ENCODE measurements around the gene UBA1. TPM values are rescaled to one million over a fixed set of nuclear protein-coding genes. Genes with fewer than 3 reads are reported as not detected.
A peak's percentile ranks its signal among the peaks of the same experiment; 100 is the strongest.

Gene UBA1
- total RNA-seq, 3 donors from 2014 or later (not counting 1 experiment from before 2014, with no cell fraction given) = 118 to 168 (median 120) TPM

- H3K4me3 Mint-ChIP-seq = peak overlapping the region; percentile 94
- H3K27ac ChIP-seq (ENCODE audit: low read length) = peak overlapping the region; percentile 99
- peaks cover 4% of the 10 kb centered on the region for H3K36me3 ChIP-seq (ENCODE audit: control insufficient read depth, insufficient read depth, low read length)
- peak overlapping the region; percentile 94 for H3K4me3 ChIP-seq (ENCODE audit: low read length)
- no peaks in the 10 kb centered on the region for H3K36me3 Mint-ChIP-seq
- ATAC-seq (peak; percentile 20 to 29 (median 20)), DNase-seq (peak in 1 of 2 donors; percentile 63)
- H3K4me1 Mint-ChIP-seq = peaks cover 14 to 42% of the 10 kb centered on the region in 2 donors
- no peak for TF ChIP-seq CTCF (IDR thresholded peaks at IDR 0.05)
- H3K27ac Mint-ChIP-seq = peak overlapping the region; percentile 93 to 100
- no peaks in the 10 kb centered on the region for H3K9me3 Mint-ChIP-seq
- no peaks in the 10 kb centered on the region for H3K27me3 ChIP-seq (ENCODE audit: control insufficient read depth, insufficient read depth, low read length)
- intact Hi-C loops (cut with micrococcal nuclease) = no loop called here
- H3K27me3 Mint-ChIP-seq (ENCODE audit: low read depth in 2 of 2) = no peaks in the 10 kb centered on the region
- no peaks in the 10 kb centered on the region for H3K9me3 ChIP-seq (ENCODE audit: control insufficient read depth, insufficient read depth, low read length)
- H3K4me1 ChIP-seq (ENCODE audit: control insufficient read depth, insufficient read depth, low read length) = peaks cover 32% of the 10 kb centered on the region
- 0% methylated on average over 35 of the region's 39 CpGs for WGBS (ENCODE audit: insufficient coverage)
Observed at GRCh38 chrX:47145395-47146120, 48.1 kb upstream of the UBA1 start.

GRCh38 chrX:47146121-47146935 lies 47.3 kb upstream of the UBA1 start:
- peak overlapping the region; percentile 94 for H3K4me3 ChIP-seq (ENCODE audit: low read length)
- no peak overlapping the region for H3K27ac ChIP-seq (ENCODE audit: low read length)
- no peak for DNase-seq
- H3K9me3 Mint-ChIP-seq = no peaks in the 10 kb centered on the region
- no peaks in the 10 kb centered on the region for H3K27me3 ChIP-seq (ENCODE audit: control insufficient read depth, insufficient read depth, low read length)
- no peaks in the 10 kb centered on the region for H3K27me3 Mint-ChIP-seq (ENCODE audit: low read depth in 2 of 2)
- peak overlapping the region; percentile 94 for H3K4me3 Mint-ChIP-seq
- WGBS (ENCODE audit: insufficient coverage) = 9% methylated on average over 7 of the region's 10 CpGs
- H3K4me1 ChIP-seq (ENCODE audit: control insufficient read depth, insufficient read depth, low read length) = peaks cover 32% of the 10 kb centered on the region
- no peak for ATAC-seq
- no peaks in the 10 kb centered on the region for H3K36me3 Mint-ChIP-seq
- H3K9me3 ChIP-seq (ENCODE audit: control insufficient read depth, insufficient read depth, low read length) = no peaks in the 10 kb centered on the region
- intact Hi-C loops (cut with micrococcal nuclease) = no loop called here
- TF ChIP-seq CTCF (IDR thresholded peaks at IDR 0.05) = no peak
- H3K27ac Mint-ChIP-seq = peak overlapping the region; percentile 93 to 100
- no peaks in the 10 kb centered on the region for H3K36me3 ChIP-seq (ENCODE audit: control insufficient read depth, insufficient read depth, low read length)
- H3K4me1 Mint-ChIP-seq = peaks cover 14 to 38% of the 10 kb centered on the region in 2 donors

- Histone ChIP-seq H3K4me3 (ENCODE audit: low read length) (no peak overlapping the region), H3K4me1 (ENCODE audit: control insufficient read depth, insufficient read depth, low read length) (peaks cover 32% of the 10 kb centered on the region), H3K27me3 (ENCODE audit: control insufficient read depth, insufficient read depth, low read length) (no peaks in the 10 kb centered on the region), H3K27ac (ENCODE audit: low read length) (no peak overlapping the region), H3K9me3 (ENCODE audit: control insufficient read depth, insufficient read depth, low read length) (no peaks in the 10 kb centered on the region), H3K36me3 (ENCODE audit: control insufficient read depth, insufficient read depth, low read length) (no peaks in the 10 kb centered on the region)
- Mint-ChIP-seq H3K27me3 (ENCODE audit: low read depth in 2 of 2) (no peaks in the 10 kb centered on the region), H3K36me3 (no peaks in the 10 kb centered on the region), H3K9me3 (no peaks in the 10 kb centered on the region), H3K4me3 (no peak overlapping the region), H3K27ac (peak overlapping the region; percentile 56 to 57), H3K4me1 (peaks cover 14 to 38% of the 10 kb centered on the region in 2 donors)
- DNase-seq = no peak
- intact Hi-C loops (cut with micrococcal nuclease) = no loop called here
- TF ChIP-seq CTCF (IDR thresholded peaks at IDR 0.05) = no peak
- no peak for ATAC-seq
- 84% methylated on average over 12 of the region's 12 CpGs for WGBS (ENCODE audit: insufficient coverage)
Observed at GRCh38 chrX:47146936-47147859, 46.4 kb upstream of the UBA1 start.
